Loucy (cell line): ENCODE results near the gene ZMYND15.

ENCODE experiments used
- EZH2phosphoT487 ChIP-seq: fragments of 200-600 bp; IDR thresholded peaks from 2 replicates; pipeline ENCODE4 v1.6.1; 2018; ENCODE audit warnings: antibody characterized with exemption, mild to moderate bottlenecking, moderate library complexity, borderline replicate concordance
- TF ChIP-seq, protein P1 (sequence below): fragments of 200-600 bp; sonication (generic); conservative IDR thresholded peaks from 2 replicates; pipeline ENCODE4 v1.5.1; 2014; ENCODE audit warnings: mild to moderate bottlenecking, antibody characterized with exemption, low read length

DNA sequence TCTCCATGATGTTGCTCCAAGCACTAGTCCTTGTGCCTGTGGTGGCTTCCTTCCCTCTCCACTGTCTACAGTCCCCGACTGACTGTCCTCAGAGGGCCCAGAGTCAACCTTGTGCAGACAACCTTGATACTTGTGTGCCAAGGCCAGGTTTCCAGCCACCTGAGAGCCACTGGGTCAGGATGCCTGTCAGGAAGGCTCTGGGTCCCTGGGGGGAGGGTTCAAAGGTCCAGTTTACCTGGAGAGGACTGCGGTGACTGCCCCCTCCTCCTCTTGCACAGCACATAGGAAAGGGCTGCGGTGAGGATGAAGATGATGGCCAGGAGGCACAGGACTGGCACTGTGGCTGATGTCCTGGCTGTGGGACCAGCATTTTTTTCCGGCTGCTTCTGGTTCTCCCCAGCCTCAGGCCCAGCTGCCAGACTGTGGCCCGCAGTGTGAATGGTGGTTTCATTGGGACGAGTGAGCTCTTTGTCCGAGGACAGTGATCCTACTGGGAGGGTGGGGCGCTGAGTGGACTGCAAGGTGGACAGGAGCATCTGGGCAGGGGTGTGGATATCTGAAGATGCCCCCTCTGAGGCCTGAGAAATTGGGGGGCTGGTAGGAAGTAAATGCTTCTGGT, 4.7 kb upstream of the ZMYND15 start:
- TF ChIP-seq, protein P1, sequence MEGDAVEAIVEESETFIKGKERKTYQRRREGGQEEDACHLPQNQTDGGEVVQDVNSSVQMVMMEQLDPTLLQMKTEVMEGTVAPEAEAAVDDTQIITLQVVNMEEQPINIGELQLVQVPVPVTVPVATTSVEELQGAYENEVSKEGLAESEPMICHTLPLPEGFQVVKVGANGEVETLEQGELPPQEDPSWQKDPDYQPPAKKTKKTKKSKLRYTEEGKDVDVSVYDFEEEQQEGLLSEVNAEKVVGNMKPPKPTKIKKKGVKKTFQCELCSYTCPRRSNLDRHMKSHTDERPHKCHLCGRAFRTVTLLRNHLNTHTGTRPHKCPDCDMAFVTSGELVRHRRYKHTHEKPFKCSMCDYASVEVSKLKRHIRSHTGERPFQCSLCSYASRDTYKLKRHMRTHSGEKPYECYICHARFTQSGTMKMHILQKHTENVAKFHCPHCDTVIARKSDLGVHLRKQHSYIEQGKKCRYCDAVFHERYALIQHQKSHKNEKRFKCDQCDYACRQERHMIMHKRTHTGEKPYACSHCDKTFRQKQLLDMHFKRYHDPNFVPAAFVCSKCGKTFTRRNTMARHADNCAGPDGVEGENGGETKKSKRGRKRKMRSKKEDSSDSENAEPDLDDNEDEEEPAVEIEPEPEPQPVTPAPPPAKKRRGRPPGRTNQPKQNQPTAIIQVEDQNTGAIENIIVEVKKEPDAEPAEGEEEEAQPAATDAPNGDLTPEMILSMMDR = no peak
- TF ChIP-seq EZH2phosphoT487 = no peak
